GM23248 (cell line): Measurements from ENCODE around the gene AP1AR. TPM values are rescaled to one million over a fixed set of nuclear protein-coding genes. Genes with fewer than 3 reads are reported as not detected.

Source experiments
- DNase-seq: peaks from one replicate; pipeline ENCODE4 v3.0.0-alpha.2; 2015
- H2AFZ ChIP-seq: fragments of 200-600 bp; sonication (generic); 2 replicates; pipeline ENCODE4 v1.6.1; 2016; ENCODE audit warnings: antibody characterized with exemption
- H3F3A ChIP-seq: fragments of 200-600 bp; sonication (generic); 2 replicates; pipeline ENCODE4 v1.6.1; 2016; ENCODE audit warnings: mild to moderate bottlenecking, antibody characterized with exemption, mixed run types; ENCODE audit not compliant: insufficient read depth
- H3K27ac ChIP-seq: fragments of 200-600 bp; sonication (generic); 2 replicates; pipeline ENCODE4 v1.5.1; 2016; ENCODE audit warnings: mild to moderate bottlenecking
- H3K27me3 ChIP-seq: fragments of 200-600 bp; sonication (generic); replicated peaks from 2 replicates; pipeline ENCODE4 v1.6.1; 2016; ENCODE audit warnings: mild to moderate bottlenecking; ENCODE audit not compliant: insufficient read depth
- H3K36me3 ChIP-seq: fragments of 200-600 bp; sonication (generic); 2 replicates; pipeline ENCODE4 v1.6.1; 2016; ENCODE audit warnings: low read depth, mild to moderate bottlenecking
- H3K4me1 ChIP-seq: fragments of 200-600 bp; sonication (generic); 2 replicates; pipeline ENCODE4 v1.6.1; 2016; ENCODE audit warnings: mild to moderate bottlenecking; ENCODE audit not compliant: insufficient read depth
- H3K4me2 ChIP-seq: fragments of 200-600 bp; sonication (generic); one replicate; pipeline ENCODE4 v1.6.1; 2016; ENCODE audit warnings: mild to moderate bottlenecking; ENCODE audit not compliant: unreplicated experiment
- H3K4me3 ChIP-seq: fragments of 200-600 bp; sonication (generic); 2 replicates; pipeline ENCODE4 v1.5.1; 2016; ENCODE audit warnings: mild to moderate bottlenecking
- H3K79me2 ChIP-seq: fragments of 200-600 bp; sonication (generic); 2 replicates; pipeline ENCODE4 v1.6.1; 2016; ENCODE audit warnings: mild to moderate bottlenecking; ENCODE audit not compliant: insufficient read depth
- H3K9ac ChIP-seq: fragments of 200-600 bp; sonication (generic); 2 replicates; pipeline ENCODE4 v1.6.1; 2016; ENCODE audit warnings: mild to moderate bottlenecking
- H3K9me2 ChIP-seq: fragments of 200-600 bp; sonication (generic); 2 replicates; pipeline ENCODE4 v1.6.1; 2016; ENCODE audit warnings: mixed run types, mild to moderate bottlenecking, moderate library complexity; ENCODE audit not compliant: insufficient read depth
- H3K9me3 ChIP-seq: fragments of 200-600 bp; sonication (generic); one replicate; pipeline ENCODE4 v1.6.1; 2017; ENCODE audit warnings: low read depth
- H4K20me1 ChIP-seq: fragments of 200-600 bp; sonication (generic); 2 replicates; pipeline ENCODE4 v1.6.0; 2016; ENCODE audit not compliant: insufficient read depth
- EZH2 ChIP-seq: fragments of 200-600 bp; sonication (generic); IDR thresholded peaks from 2 replicates; pipeline ENCODE4 v1.6.1; 2018; ENCODE audit warnings: antibody characterized with exemption, mild to moderate bottlenecking; ENCODE audit not compliant: insufficient read depth, poor library complexity, severe bottlenecking
- EZH2phosphoT487 ChIP-seq: fragments of 200-600 bp; sonication (generic); IDR thresholded peaks from 2 replicates; pipeline ENCODE4 v1.6.1; 2018; ENCODE audit warnings: antibody characterized with exemption, moderate library complexity, mild to moderate bottlenecking, low read depth; ENCODE audit not compliant: insufficient read depth
- whole genome bisulfite sequencing, 2 experiments: methylation state at CpG; one replicate each; pipeline ENCODE4 v1.1.6; 2015 to 2017; ENCODE audit warnings: low lambda C conversion rate in 2 of 2, low coverage in 1 of 2; ENCODE audit errors: missing lambda C conversion rate in 2 of 2; 5-methylcytosine and 5-hydroxymethylcytosine counted together
- in situ Hi-C: fragments of 300-500 bp; cut with MboI; formaldehyde crosslinking; loops from 2 replicates; pipeline ENCODE4 v1.15.0; 2020
- polyA plus RNA-seq: library from polyadenylated mRNA; unstranded; fragments of >200 nt; fragmentation: Nextera tagmentation; extraction: Ambion mirVana; gene quantifications from 2 replicates; pipeline ENCODE4 v1.2.1, GENCODE V29; 2016
- total RNA-seq: library from RNA; depleted of rRNA; stranded (reverse); fragments of >200 nt; shearing (Covaris generic); gene quantifications from 2 replicates; pipeline ENCODE4 v1.2.3, GENCODE V29; 2014

The AP1AR gene
- total and polyA plus RNA-seq, 2 experiments from 2014 or later, result 20.4 to 21.3 TPM

DNA sequence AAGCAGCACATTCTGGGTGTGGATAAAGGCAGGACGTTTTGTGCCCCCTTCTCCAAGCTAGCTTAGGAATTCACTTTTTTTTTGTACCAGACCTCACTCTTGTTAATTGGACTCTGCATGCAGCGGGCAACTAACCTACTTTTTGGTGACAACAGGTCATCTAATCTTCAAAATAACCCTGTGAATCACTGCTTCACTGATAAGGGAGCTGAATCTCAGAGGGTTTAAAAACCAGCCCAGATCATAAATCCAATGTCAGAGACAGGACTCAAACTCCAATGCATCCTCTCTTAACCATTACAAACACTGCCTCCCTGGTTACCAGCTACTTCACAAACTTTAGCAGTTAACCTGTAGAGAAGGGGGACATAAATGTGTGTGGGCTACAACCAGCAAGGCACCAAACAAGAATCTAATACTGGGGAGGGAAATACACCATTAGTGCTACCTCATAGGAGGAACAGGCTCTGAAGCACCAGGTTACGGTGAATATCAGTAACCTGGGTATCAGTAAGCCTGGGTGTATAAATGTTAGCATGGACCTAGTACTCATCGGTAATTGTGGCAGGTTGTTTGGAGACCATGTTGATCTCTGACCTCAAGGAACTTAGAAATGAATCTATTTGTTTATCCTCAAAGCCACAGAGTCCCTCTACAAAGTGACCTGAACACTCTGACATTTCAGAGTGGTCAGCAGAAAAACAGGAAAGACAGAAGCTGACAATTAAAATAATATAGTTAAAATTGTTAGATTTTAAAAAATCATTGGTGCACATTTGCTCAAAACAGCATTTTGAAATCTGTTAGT is 51.5 kb downstream of the AP1AR start:
- Histone ChIP-seq H3F3A (no peaks in the 10 kb centered on the region; the same call in 1 of the 2 replicates), H3K9ac (no peak overlapping the region), H3K4me3 (peak overlapping the region; percentile 89; the same call in 1 of the 2 replicates), H3K4me1 (0 out of 2 replicates have a peak, but pooled peaks cover 6% of the 10 kb centered on the region), H3K27me3 (no peaks in the 10 kb centered on the region), H4K20me1 (no peaks in the 10 kb centered on the region), H3K9me2 (no peaks in the 10 kb centered on the region), H3K27ac (no peak overlapping the region), H3K79me2 (peaks cover 49% of the 10 kb centered on the region), H3K9me3 (no peaks in the 10 kb centered on the region), H2AFZ (no peak overlapping the region), H3K36me3 (no peaks in the 10 kb centered on the region), H3K4me2 (no peak overlapping the region)
- DNase-seq, result no peak
- 89 to 92% methylated on average over 4 of the region's 4 CpGs for WGBS, 2 experiments
- in situ Hi-C loops, result no loop called here
- no peak for TF ChIP-seq EZH2
- TF ChIP-seq EZH2phosphoT487, result no peak

DNA sequence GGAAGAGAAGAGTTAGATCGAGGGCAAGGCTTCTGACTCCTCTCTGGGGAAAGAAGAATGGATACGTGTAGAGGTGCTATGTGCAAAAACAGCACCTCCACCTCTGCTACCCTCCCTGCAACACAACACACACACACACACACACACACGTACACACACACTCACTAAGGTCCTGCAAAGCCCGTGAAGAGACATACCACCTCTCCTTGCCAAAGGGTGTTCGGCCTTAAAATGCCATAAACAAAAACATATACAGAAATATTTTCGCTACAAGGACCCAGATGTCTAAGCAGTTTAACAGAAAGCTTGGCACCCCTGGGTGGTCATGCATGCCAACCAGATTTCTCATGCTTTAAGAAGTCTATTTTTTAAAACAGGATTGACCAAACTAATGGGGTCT is 52.6 kb downstream of the AP1AR start:
- in situ Hi-C loops, result no loop called here
- H3K27ac ChIP-seq, result no peak overlapping the region
- H4K20me1 ChIP-seq, result no peaks in the 10 kb centered on the region
- H2AFZ ChIP-seq, result peak overlapping the region; percentile 99
- no peaks in the 10 kb centered on the region for H3K9me3 ChIP-seq
- no peaks in the 10 kb centered on the region for H3K9me2 ChIP-seq
- no peak for TF ChIP-seq EZH2phosphoT487
- TF ChIP-seq EZH2, result no peak
- H3K4me1 ChIP-seq, result 0 out of 2 replicates have a peak, but pooled peaks cover 6% of the 10 kb centered on the region
- no peaks in the 10 kb centered on the region for H3F3A ChIP-seq
- H3K4me3 ChIP-seq, result peak overlapping the region; percentile 89
- peak; percentile 52 for DNase-seq
- no peaks in the 10 kb centered on the region for H3K36me3 ChIP-seq
- H3K27me3 ChIP-seq, result no peaks in the 10 kb centered on the region
- H3K79me2 ChIP-seq, result peaks cover 41% of the 10 kb centered on the region
- H3K9ac ChIP-seq, result peak overlapping the region; percentile 84
- WGBS, 2 experiments, result 11% methylated on average over 6 of the region's 6 CpGs
- H3K4me2 ChIP-seq, result peak overlapping the region; percentile 97

DNA sequence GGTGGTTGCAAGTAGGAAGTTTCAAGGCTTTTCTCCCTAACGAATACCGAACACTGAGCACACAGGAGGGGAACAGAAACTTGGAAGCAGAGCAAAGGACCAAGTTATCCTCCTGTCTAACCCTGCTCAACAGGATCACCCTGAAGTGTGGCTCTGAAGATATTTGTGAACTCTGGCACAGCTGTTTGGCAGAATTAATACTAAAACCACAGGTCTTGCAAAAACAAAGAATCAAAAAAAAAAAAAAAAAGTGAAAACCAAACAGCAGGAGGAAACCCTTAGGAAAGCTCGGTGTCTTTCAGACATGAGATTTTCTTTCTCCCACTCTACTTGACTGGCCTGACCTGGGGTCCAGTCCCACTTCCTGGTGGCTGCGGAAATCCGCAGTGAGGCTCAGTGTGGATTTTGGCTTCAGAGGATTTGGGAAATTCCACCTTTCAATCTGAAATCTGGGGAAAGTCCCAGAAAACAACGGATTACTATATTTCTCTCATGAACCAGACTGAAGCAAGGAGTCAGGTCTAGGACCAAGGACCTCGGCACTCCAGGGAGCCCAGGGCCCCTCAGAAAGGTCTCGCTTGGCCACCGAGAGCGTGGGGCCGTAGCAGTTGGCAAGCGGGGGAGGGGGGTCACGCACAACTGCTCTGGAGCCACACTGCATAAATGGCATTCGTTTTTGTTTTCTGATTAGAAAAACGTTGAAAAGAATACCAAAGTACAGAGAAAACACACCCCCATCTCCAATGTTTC is 53.2 kb downstream of the AP1AR start:
- in situ Hi-C loops, result no loop called here
- no peak for TF ChIP-seq EZH2
- TF ChIP-seq EZH2phosphoT487, result no peak
- Histone ChIP-seq H3K36me3 (no peaks in the 10 kb centered on the region), H3K9me3 (no peaks in the 10 kb centered on the region), H3K79me2 (peaks cover 34% of the 10 kb centered on the region), H3K27me3 (no peaks in the 10 kb centered on the region), H3K9me2 (no peaks in the 10 kb centered on the region), H3K9ac (peak overlapping the region; percentile 84), H4K20me1 (no peaks in the 10 kb centered on the region), H3F3A (no peaks in the 10 kb centered on the region), H3K4me2 (peak overlapping the region; percentile 97), H3K27ac (peak overlapping the region; percentile 25), H3K4me3 (peak overlapping the region; percentile 89), H3K4me1 (0 out of 2 replicates have a peak, but pooled peaks cover 6% of the 10 kb centered on the region), H2AFZ (peak overlapping the region; percentile 99)
- DNase-seq, result peak; percentile 50
- 2% methylated on average over 15 of the region's 15 CpGs for WGBS, 2 experiments

DNA sequence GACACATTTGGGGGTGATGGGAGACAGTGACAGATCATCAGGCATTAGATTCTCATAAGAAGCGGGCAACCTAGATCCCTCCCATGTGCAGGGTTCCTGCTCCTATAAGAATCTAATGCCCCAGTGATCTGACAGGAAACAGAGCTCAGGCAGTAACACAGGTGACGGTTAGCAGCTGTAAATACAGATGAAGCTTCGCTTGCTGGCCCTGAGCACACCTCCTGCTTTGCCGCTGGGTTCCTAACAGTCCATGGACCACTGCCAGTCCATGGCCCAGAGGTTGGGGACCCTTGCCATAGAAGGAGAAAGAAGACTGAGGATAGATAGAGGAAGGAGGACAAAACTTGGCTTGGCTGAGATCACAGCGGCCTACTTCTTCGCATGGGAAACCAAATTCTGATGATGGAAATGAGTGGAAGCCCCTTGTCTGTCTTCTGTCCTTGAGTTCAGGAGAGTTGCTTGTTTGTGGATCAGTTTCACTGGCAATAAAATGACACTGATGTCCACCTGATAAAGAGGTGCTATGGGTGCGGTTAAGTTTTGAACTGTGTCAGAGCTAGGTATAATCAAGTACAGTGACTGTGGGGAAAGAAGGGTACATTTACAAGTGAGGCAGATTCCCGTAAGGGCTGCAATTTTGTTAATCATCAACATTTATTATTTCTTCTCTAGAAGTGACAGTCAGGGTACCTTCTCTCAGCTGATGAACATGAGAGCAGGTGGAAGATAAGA is 55.8 kb downstream of the AP1AR start:
- Histone ChIP-seq H3F3A (no peaks in the 10 kb centered on the region), H3K9me3 (no peaks in the 10 kb centered on the region), H3K27me3 (no peaks in the 10 kb centered on the region), H3K36me3 (no peaks in the 10 kb centered on the region), H3K9me2 (no peaks in the 10 kb centered on the region), H3K4me3 (no peak overlapping the region), H3K9ac (no peak overlapping the region), H3K4me1 (0 out of 2 replicates have a peak, but pooled peaks cover 6% of the 10 kb centered on the region), H3K4me2 (no peak overlapping the region), H2AFZ (no peak overlapping the region), H3K27ac (no peak overlapping the region), H3K79me2 (peaks cover 22% of the 10 kb centered on the region), H4K20me1 (no peaks in the 10 kb centered on the region)
- in situ Hi-C loops, result no loop called here
- TF ChIP-seq EZH2phosphoT487 (no peak), EZH2 (no peak)
- DNase-seq, result no peak
- WGBS, 2 experiments, result 94 to 96% methylated on average over 8 of the region's 8 CpGs
